IMR-90 (cell line): Measurements from ENCODE around the gene NCDN. TPM values are rescaled to one million over a fixed set of nuclear protein-coding genes. Genes with fewer than 3 reads are reported as not detected.

ENCODE experiments used
- ATAC-seq: fragments of 200-7000 bp; cut with Tn5 transposase; 2 replicates; pipeline ENCODE4 v1.9.1; 2020; ENCODE audit warnings: low read depth, mild to moderate bottlenecking, moderate library complexity
- BruUV-seq: library from RNA; stranded (reverse); fragments of 400-500 nt; replicated peaks from 2 replicates; lab custom pipeline; 2021; lab: Mats Ljungman, UMichigan
- CTCF ChIA-PET: fragments of 300-600 bp; formaldehyde crosslinking; extraction: SDS; loops from one replicate; lab custom pipeline; 2021; ENCODE audit warnings: antibody characterized with exemption; lab: Yijun Ruan, JAX
- POLR2A ChIA-PET: fragments of 300-600 bp; sonication (Branson Sonifier 250); formaldehyde crosslinking; loops from one replicate; lab custom pipeline; 2022; ENCODE audit warnings: antibody characterized with exemption; ENCODE audit not compliant: unreplicated experiment; lab: Charles Lee
- DNase-seq: peaks from one replicate; pipeline ENCODE4 v3.0.0; 2013
- H2AFZ ChIP-seq: replicated peaks from 2 replicates; pipeline ENCODE3; 2013; ENCODE audit warnings: low read length, mild to moderate bottlenecking; ENCODE audit not compliant: poor library complexity
- H2AK5ac ChIP-seq: 2 replicates; pipeline ENCODE4 v1.6.1; 2013; ENCODE audit warnings: low read depth, low read length, inconsistent platforms
- H2AK9ac ChIP-seq: replicated peaks from 2 replicates; pipeline ENCODE3; 2013; ENCODE audit warnings: mild to moderate bottlenecking, low read depth, low read length, moderate library complexity; ENCODE audit not compliant: poor library complexity
- H2BK120ac ChIP-seq: 2 replicates; pipeline ENCODE4 v1.6.1; 2013; ENCODE audit warnings: low read depth, low read length, inconsistent platforms
- H2BK15ac ChIP-seq: 3 replicates; pipeline ENCODE4 v1.6.1; 2013; ENCODE audit warnings: low read depth, low read length, inconsistent platforms
- H2BK20ac ChIP-seq: 2 replicates; pipeline ENCODE4 v1.6.1; 2013; ENCODE audit warnings: low read depth, mild to moderate bottlenecking, inconsistent platforms, low read length, moderate library complexity
- H2BK5ac ChIP-seq: 2 replicates; pipeline ENCODE4 v1.6.1; 2013; ENCODE audit warnings: mild to moderate bottlenecking, low read depth, low read length, inconsistent platforms; ENCODE audit not compliant: poor library complexity, severe bottlenecking
- H3K14ac ChIP-seq: replicated peaks from 2 replicates; pipeline ENCODE4 v1.6.1; 2013; ENCODE audit warnings: low read depth, low read length, inconsistent platforms
- H3K18ac ChIP-seq: 2 replicates; pipeline ENCODE4 v1.6.1; 2013; ENCODE audit warnings: low read depth, low read length, control low read depth
- H3K23ac ChIP-seq: 2 replicates; pipeline ENCODE4 v1.6.1; 2013; ENCODE audit warnings: low read depth, low read length, inconsistent platforms
- H3K27ac ChIP-seq: 2 replicates; pipeline ENCODE4 v1.5.1; 2013; ENCODE audit warnings: mild to moderate bottlenecking, control low read depth, low read length; ENCODE audit not compliant: insufficient read depth
- H3K27me3 ChIP-seq: 2 replicates; pipeline ENCODE4 v1.6.1; 2013; ENCODE audit warnings: low read length; ENCODE audit not compliant: control insufficient read depth, insufficient read depth
- H3K36me3 ChIP-seq: 2 replicates; pipeline ENCODE4 v1.6.1; 2013; ENCODE audit warnings: low read length, mixed read lengths; ENCODE audit not compliant: control insufficient read depth, insufficient read depth
- H3K4ac ChIP-seq: 2 replicates; pipeline ENCODE4 v1.6.1; 2013; ENCODE audit warnings: low read depth, low read length, inconsistent platforms
- H3K4me1 ChIP-seq: 2 replicates; pipeline ENCODE4 v1.6.1; 2013; ENCODE audit warnings: low read length, mixed read lengths; ENCODE audit not compliant: control insufficient read depth, insufficient read depth
- H3K4me2 ChIP-seq: 2 replicates; pipeline ENCODE4 v1.6.1; 2013; ENCODE audit warnings: low read depth, mild to moderate bottlenecking, control low read depth, low read length, moderate library complexity
- H3K4me3 ChIP-seq: 2 replicates; pipeline ENCODE4 v1.5.1; 2013; ENCODE audit warnings: low read depth, mild to moderate bottlenecking, control low read depth, low read length, moderate library complexity; ENCODE audit not compliant: insufficient read depth
- H3K56ac ChIP-seq: 2 replicates; pipeline ENCODE4 v1.6.1; 2013; ENCODE audit warnings: low read length, inconsistent platforms; ENCODE audit not compliant: insufficient read depth; ENCODE audit errors: extremely low read depth
- H3K79me1 ChIP-seq, 2 experiments: 2 replicates each; pipeline ENCODE4 v1.6.1; 2013; ENCODE audit warnings: low read length in 2 of 2, inconsistent platforms in 1 of 2, low read depth in 1 of 2
- H3K9ac ChIP-seq: 2 replicates; pipeline ENCODE4 v1.6.1; 2013; ENCODE audit warnings: low read depth, low read length, control low read depth
- H3K9me1 ChIP-seq: 2 replicates; pipeline ENCODE4 v1.6.1; 2013; ENCODE audit warnings: low read length, inconsistent platforms; ENCODE audit not compliant: insufficient read depth
- H3K9me3 ChIP-seq: 2 replicates; pipeline ENCODE4 v1.6.1; 2013; ENCODE audit warnings: low read length; ENCODE audit not compliant: control insufficient read depth, insufficient read depth
- H4K20me1 ChIP-seq: 2 replicates; pipeline ENCODE4 v1.6.1; 2013; ENCODE audit warnings: low read length, inconsistent platforms; ENCODE audit not compliant: insufficient read depth
- H4K5ac ChIP-seq: 2 replicates; pipeline ENCODE4 v1.6.1; 2013; ENCODE audit warnings: mild to moderate bottlenecking, low read depth, low read length, control low read depth
- H4K8ac ChIP-seq, 2 experiments: 2 replicates each; pipeline ENCODE4 v1.6.1; 2013; ENCODE audit warnings: low read depth in 2 of 2, low read length in 2 of 2, control low read depth in 1 of 2, inconsistent platforms in 1 of 2
- H4K91ac ChIP-seq: 2 replicates; pipeline ENCODE4 v1.6.1; 2013; ENCODE audit warnings: low read depth, low read length, inconsistent platforms; ENCODE audit not compliant: insufficient read depth
- MAZ ChIP-seq: IDR thresholded peaks from 2 replicates; pipeline ENCODE4 v1.6.1; 2012; ENCODE audit warnings: low read depth, mild to moderate bottlenecking, low read length, improper control_type of control experiment, moderate library complexity, borderline replicate concordance
- MXI1 ChIP-seq: IDR thresholded peaks from 2 replicates; pipeline ENCODE4 v1.6.1; 2012; ENCODE audit warnings: low read depth, mild to moderate bottlenecking, low read length, moderate library complexity, borderline replicate concordance
- RCOR1 ChIP-seq: IDR thresholded peaks from 2 replicates; pipeline ENCODE4 v1.6.1; 2012; ENCODE audit warnings: mild to moderate bottlenecking, low read length, improper control_type of control experiment; ENCODE audit not compliant: insufficient replicate concordance
- RFX5 ChIP-seq: IDR thresholded peaks from 2 replicates; pipeline ENCODE4 v1.8.0; 2012; ENCODE audit warnings: low read depth, mild to moderate bottlenecking, low read length, moderate library complexity
- WGBS, 2 experiments: methylation state at CpG; one replicate each; pipeline versions ENCODE4 v1.1.5 to v1.1.7; 2013; ENCODE audit warnings: missing lambda C conversion rate in 2 of 2; ENCODE audit not compliant: insufficient read length in 1 of 2; ENCODE audit errors: extremely low coverage in 2 of 2; 5-methylcytosine and 5-hydroxymethylcytosine counted together
- dilution Hi-C: fragments of 300-500 bp; cut with HindIII; formaldehyde crosslinking; loops from one replicate; pipeline ENCODE4 v1.14.3; 2018; ENCODE audit warnings: low sequenced_read_pairs; ENCODE audit not compliant: unreplicated experiment
- in situ Hi-C: fragments of 300-500 bp; cut with MboI; formaldehyde crosslinking; loops from 3 replicates; pipeline ENCODE4 v1.14.3; 2019; ENCODE audit warnings: low sequenced_read_pairs, inconsistent platforms, mixed read lengths
- intact Hi-C: fragments of 100-400 bp; cut with micrococcal nuclease; formaldehyde crosslinking; loops from 2 replicates; pipeline ENCODE4 v1.10.0; 2022
- polyA plus RNA-seq, 3 experiments: library from polyadenylated mRNA; depleted of rRNA; stranded (reverse); fragments of >200 nt; gene quantifications; 2 replicates each; pipeline ENCODE4 v1.2.3, GENCODE V29; 2012; ENCODE audit warnings: low replicate concordance in 1 of 3
- total RNA-seq: library from RNA; depleted of rRNA; stranded (reverse); fragments of >200 nt; gene quantifications from 2 replicates; pipeline ENCODE4 v1.2.3, GENCODE V29; 2012

NCDN gene
- total and polyA plus RNA-seq, 2 of the 4 experiments (the other 2 are of a cell fraction): 10.0 to 38.8 TPM

GRCh38 chr1:35556484-35557117 is 998 bp upstream of the NCDN start (continued):
- no peak for TF ChIP-seq RFX5
- TF ChIP-seq RCOR1: no peak

GRCh38 chr1:35557118-35557610 is 435 bp upstream of the NCDN start, which contains the start of gene KIAA0319L:
TSS of gene KIAA0319L (minus strand) at chr1:35557403. CDS start at chr1:35554491, 2,912 bp downstream.
- H3K4ac ChIP-seq: peak within 1 kb of the TSS; percentile 99
- peak; percentile 88 for ATAC-seq
- ChIA-PET CTCF (interaction anchor here (1.1 to 1.8 kb wide), 3 partner anchors 12 to 106 kb away, joined by 5 to 9 read pairs (median 6); no protein-coding TSS in a partner anchor), POLR2A (interaction anchor here (0.7 to 1.8 kb wide), 2 partner anchors 32 to 106 kb away, joined by 3 to 4 read pairs; no protein-coding TSS in a partner anchor)
- peak within 1 kb of the TSS; percentile 99 for H3K14ac ChIP-seq
- peaks cover 36% of the 10 kb centered on the region for H4K20me1 ChIP-seq
- peak within 1 kb of the TSS; percentile 97 for H3K9ac ChIP-seq
- peaks cover 15% of the 10 kb centered on the region for H3K36me3 ChIP-seq
- 0% methylated on average over 1 of the region's 39 CpGs; no CpG with 5 or more reads in 1 of the 2 experiments for WGBS, 2 experiments
- peak within 1 kb of the TSS; percentile 87 for H3K56ac ChIP-seq
- H2BK5ac ChIP-seq: peak within 1 kb of the TSS; percentile 99
- dilution Hi-C loops: no loop called here
- 0 out of 2 replicates have a peak, but pooled peaks have one; percentile 17 for TF ChIP-seq MXI1
- TF ChIP-seq MAZ: no peak; the same call in 1 of the 2 replicates
- H2AFZ ChIP-seq: peak within 1 kb of the TSS; percentile 100
- peak within 1 kb of the TSS; percentile 96 for H4K91ac ChIP-seq
- peak; percentile 37 for DNase-seq
- BruUV-seq: no TSS peak
- no peaks in the 10 kb centered on the region for H3K27me3 ChIP-seq
- peak within 1 kb of the TSS; percentile 92 for H3K18ac ChIP-seq
- peak within 1 kb of the TSS; percentile 90 for H2BK20ac ChIP-seq
- peaks cover 10% of the 10 kb centered on the region for H3K4me1 ChIP-seq
- peak within 1 kb of the TSS; percentile 96 for H3K4me2 ChIP-seq
- in situ Hi-C loops: no loop called here
- intact Hi-C loops: loop anchor here (2.0 kb wide), 1 partner anchor 364 kb away; the partner anchor contains the start of gene SFPQ
- H2AK9ac ChIP-seq: peak within 1 kb of the TSS; percentile 95
- peaks cover 6% of the 10 kb centered on the region for H3K9me1 ChIP-seq
- peak within 1 kb of the TSS; percentile 91 to 96 for H4K8ac ChIP-seq
- H3K79me1 ChIP-seq: peaks cover 12 to 69% of the 10 kb centered on the region in 2 experiments
- H2AK5ac ChIP-seq: peak within 1 kb of the TSS; percentile 99
- H3K23ac ChIP-seq: peak within 1 kb of the TSS; percentile 98
- peak within 1 kb of the TSS; percentile 86; the same call in 1 of the 3 replicates for H2BK15ac ChIP-seq
- H3K4me3 ChIP-seq: peak within 1 kb of the TSS; percentile 79
- H2BK120ac ChIP-seq: peak within 1 kb of the TSS; percentile 99
- peak within 1 kb of the TSS; percentile 99 for H3K27ac ChIP-seq
- peak within 1 kb of the TSS; percentile 90 for H4K5ac ChIP-seq
- no peaks in the 10 kb centered on the region for H3K9me3 ChIP-seq
